AG04450 (cell line): ENCODE measurements around the gene ATG4C. TPM values are rescaled to one million over a fixed set of nuclear protein-coding genes. Genes with fewer than 3 reads are reported as not detected.
A peak's percentile ranks its signal among the peaks of the same experiment; 100 is the strongest.

Source experiments
- CTCF ChIA-PET: fragments of 300-600, 350-600 bp; formaldehyde crosslinking; extraction: SDS; loops from one replicate; lab custom pipeline; 2022; ENCODE audit warnings: antibody characterized with exemption, inconsistent platforms; lab: Charles Lee
- POLR2A ChIA-PET: fragments of 350-600 bp; formaldehyde crosslinking; extraction: SDS; loops from one replicate; lab custom pipeline; 2021; ENCODE audit warnings: antibody characterized with exemption, inconsistent platforms; lab: Yijun Ruan, JAX
- DNase-seq: peaks from one replicate; pipeline ENCODE4 v3.0.0-alpha.2; 2011; ENCODE audit warnings: low read depth, low spot score
- H3K27ac ChIP-seq: one replicate; pipeline ENCODE4 v1.5.1; 2012; ENCODE audit warnings: low read depth, low read length, control low read depth
- H3K27me3 ChIP-seq: one replicate; pipeline ENCODE4 v1.6.0; 2012; ENCODE audit warnings: low read length; ENCODE audit not compliant: control insufficient read depth, insufficient read depth
- H3K4me3 ChIP-seq: 2 replicates; pipeline ENCODE4 v1.5.1; 2011; ENCODE audit warnings: mild to moderate bottlenecking, low read depth, low read length, control low read depth
- H3K9me3 ChIP-seq: 2 replicates; pipeline ENCODE4 v1.5.1; 2012; ENCODE audit warnings: low read length; ENCODE audit not compliant: control insufficient read depth, insufficient read depth
- CTCF ChIP-seq: IDR thresholded peaks from 2 replicates; pipeline ENCODE4 v1.5.1; 2011; ENCODE audit warnings: low read depth, low read length, control low read depth, inconsistent platforms
- polyA plus RNA-seq: library from polyadenylated mRNA; depleted of rRNA; stranded (reverse); fragments of >200 nt; gene quantifications from 2 replicates; pipeline ENCODE4 v1.2.3, GENCODE V29; 2011

Gene ATG4C
- polyA plus RNA-seq, 1 experiment, result 12.0 TPM

- CTCF ChIA-PET, result interaction anchor here (1.0 to 3.7 kb wide), 3 partner anchors 8 to 62 kb away, joined by 3 to 15 read pairs (median 5); no protein-coding TSS in a partner anchor
- Histone ChIP-seq H3K27ac (no peak overlapping the region), H3K9me3 (no peaks in the 10 kb centered on the region), H3K27me3 (no peaks in the 10 kb centered on the region), H3K4me3 (no peak overlapping the region)
- no peak for DNase-seq
- no peak for TF ChIP-seq CTCF
- POLR2A ChIA-PET, result no interaction called here
Observed at GRCh38 chr1:62903982-62904855, 120.3 kb downstream of the ATG4C start.

- H3K27me3 ChIP-seq, result no peaks in the 10 kb centered on the region
- ChIA-PET CTCF (interaction anchor here (1.0 to 3.7 kb wide), 3 partner anchors 8 to 63 kb away, joined by 3 to 15 read pairs (median 5); no protein-coding TSS in a partner anchor), POLR2A (no interaction called here)
- no peak for DNase-seq
- H3K4me3 ChIP-seq, result no peak overlapping the region
- no peak overlapping the region for H3K27ac ChIP-seq
- TF ChIP-seq CTCF, result no peak
- no peaks in the 10 kb centered on the region for H3K9me3 ChIP-seq
Observed at GRCh38 chr1:62904856-62905225, 120.9 kb downstream of the ATG4C start.

GRCh38 chr1:62905309-62905708 is 121.4 kb downstream of the ATG4C start:
- no peaks in the 10 kb centered on the region for H3K27me3 ChIP-seq
- no peak for TF ChIP-seq CTCF
- no peak overlapping the region for H3K4me3 ChIP-seq
- H3K27ac ChIP-seq, result no peak overlapping the region
- DNase-seq, result no peak
- ChIA-PET CTCF (interaction anchor here (0.7 to 3.8 kb wide), 4 partner anchors 10 to 64 kb away, joined by 3 to 19 read pairs (median 10); no protein-coding TSS in a partner anchor), POLR2A (no interaction called here)
- H3K9me3 ChIP-seq, result no peaks in the 10 kb centered on the region

GRCh38 chr1:62905872-62906271 is 121.9 kb downstream of the ATG4C start:
- no peak for DNase-seq
- Histone ChIP-seq H3K4me3 (no peak overlapping the region), H3K27ac (no peak overlapping the region), H3K9me3 (no peaks in the 10 kb centered on the region), H3K27me3 (no peaks in the 10 kb centered on the region)
- CTCF ChIA-PET, result interaction anchor here (0.6 to 3.8 kb wide), 14 partner anchors 10 to 1325 kb away, joined by 3 to 19 read pairs (median 4); no protein-coding TSS in a partner anchor
- POLR2A ChIA-PET, result no interaction called here
- TF ChIP-seq CTCF, result no peak

- DNase-seq, result no peak
- ChIA-PET POLR2A (no interaction called here), CTCF (interaction anchor here (0.6 to 3.8 kb wide), 14 partner anchors 9 to 1324 kb away, joined by 3 to 19 read pairs (median 4); no protein-coding TSS in a partner anchor)
- H3K27ac ChIP-seq, result no peak overlapping the region
- TF ChIP-seq CTCF, result peak; percentile 55
- no peak overlapping the region for H3K4me3 ChIP-seq
- H3K27me3 ChIP-seq, result no peaks in the 10 kb centered on the region
- no peaks in the 10 kb centered on the region for H3K9me3 ChIP-seq
Observed at GRCh38 chr1:62906428-62906886, 122.5 kb downstream of the ATG4C start.
